Activated T-helper 17 cell treated with anti-CD3 and anti-CD28 coated beads, Interleukin-2, amount 50 U/mL, for 72 hours (primary cell): ENCODE measurements around the gene HECTD1. TPM values are rescaled to one million over a fixed set of nuclear protein-coding genes. Genes with fewer than 3 reads are reported as not detected.
"Not testable (repeated sequence)": the region's sequence is repeated elsewhere in the genome, so short reads cannot be mapped to it uniquely, and the experiment has no call there.

Source experiments
- ATAC-seq: fragments of 150-1000 bp; cut with Tn5 transposase; replicated peaks from 2 replicates; pipeline ENCODE4 v1.10.0; 2021; ENCODE audit warnings: mild to moderate bottlenecking, moderate library complexity
- H3K27ac Mint-ChIP-seq: one replicate; pipeline ENCODE4 v1.8.0; 2022; ENCODE audit warnings: mixed read lengths
- H3K27me3 Mint-ChIP-seq: one replicate; pipeline ENCODE4 v1.8.0; 2022; ENCODE audit warnings: mixed read lengths
- H3K36me3 Mint-ChIP-seq: one replicate; pipeline ENCODE4 v1.8.0; 2022; ENCODE audit warnings: low read depth, mild to moderate bottlenecking, mixed read lengths
- H3K4me1 Mint-ChIP-seq: one replicate; pipeline ENCODE4 v1.8.0; 2022; ENCODE audit warnings: mixed read lengths
- H3K4me3 Mint-ChIP-seq: one replicate; pipeline ENCODE4 v1.8.0; 2022; ENCODE audit warnings: mild to moderate bottlenecking, mixed read lengths
- H3K9me3 Mint-ChIP-seq: one replicate; pipeline ENCODE4 v1.8.0; 2022; ENCODE audit warnings: mixed read lengths
- total RNA-seq, 2 donors: library from RNA; stranded (reverse); gene quantifications; one replicate each; pipeline ENCODE4 v1.2.3, GENCODE V29; 2022

The HECTD1 gene
- 10 to 100 TPM; 88.3 to 92.8 TPM for total RNA-seq

GRCh38 chr14:31207755-31208545 lies at the start of gene HECTD1:
HECTD1 (minus strand) TSS chr14:31207793; CDS start chr14:31205936, 1,857 bp downstream.
- H3K9me3 Mint-ChIP-seq, result no peaks in the 10 kb centered on the region
- ATAC-seq, result peak; percentile 74
- H3K4me3 Mint-ChIP-seq, result peak within 1 kb of the TSS; percentile 98
- H3K27ac Mint-ChIP-seq, result peak within 1 kb of the TSS; percentile 99
- peaks cover 32% of the 10 kb centered on the region for H3K4me1 Mint-ChIP-seq
- peaks cover 43% of the 10 kb centered on the region for H3K36me3 Mint-ChIP-seq
- H3K27me3 Mint-ChIP-seq, result no peaks in the 10 kb centered on the region

- no peaks in the 10 kb centered on the region for H3K4me1 Mint-ChIP-seq
- no peaks in the 10 kb centered on the region for H3K36me3 Mint-ChIP-seq
- no peaks in the 10 kb centered on the region for H3K27me3 Mint-ChIP-seq
- H3K27ac Mint-ChIP-seq, result no peak overlapping the region
- ATAC-seq, result no peak
- H3K4me3 Mint-ChIP-seq, result no peak overlapping the region
- no peaks in the 10 kb centered on the region for H3K9me3 Mint-ChIP-seq
These were observed 49.6 kb upstream of the HECTD1 start for GRCh38 chr14:31257244-31257553.

DNA sequence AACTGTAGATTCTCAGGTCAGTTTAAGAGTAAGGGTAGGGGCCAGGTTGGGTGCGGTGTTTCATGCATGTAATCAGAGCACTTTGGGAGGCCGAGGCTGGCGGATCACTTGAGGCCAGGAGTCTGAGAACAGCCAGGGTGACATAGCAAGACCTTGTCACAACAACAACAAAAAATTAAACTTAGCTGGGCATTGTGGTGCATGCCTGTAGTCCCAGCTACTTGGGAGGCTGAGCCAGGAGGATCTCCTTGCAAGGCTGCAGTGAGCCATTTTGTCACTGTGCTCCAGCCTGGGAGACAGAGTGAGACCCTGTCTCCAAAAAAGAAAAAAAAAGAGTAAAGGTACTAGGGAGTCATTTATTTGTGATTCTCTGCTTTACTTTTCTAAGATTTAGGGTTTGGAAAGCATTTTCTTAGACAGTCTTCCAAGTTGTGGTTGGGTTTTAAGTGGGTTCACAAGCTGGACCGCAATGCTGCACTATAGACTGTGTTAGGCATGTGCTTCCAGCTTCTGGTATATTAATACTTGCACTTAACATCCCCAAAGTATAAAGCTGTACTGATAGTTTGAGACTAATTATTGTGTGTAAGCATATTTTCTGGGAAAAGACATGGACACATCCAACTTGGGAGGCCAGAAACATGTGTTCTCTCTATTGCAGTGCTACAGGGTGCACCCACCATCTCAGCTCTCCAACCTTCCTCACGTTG lies 49.1 kb upstream of the HECTD1 start:
- Mint-ChIP-seq H3K9me3 (no peaks in the 10 kb centered on the region), H3K4me1 (peaks cover under 1% of the 10 kb centered on the region), H3K4me3 (no peak overlapping the region), H3K27ac (no peak overlapping the region), H3K36me3 (no peaks in the 10 kb centered on the region), H3K27me3 (no peaks in the 10 kb centered on the region)
- ATAC-seq, result no peak

DNA sequence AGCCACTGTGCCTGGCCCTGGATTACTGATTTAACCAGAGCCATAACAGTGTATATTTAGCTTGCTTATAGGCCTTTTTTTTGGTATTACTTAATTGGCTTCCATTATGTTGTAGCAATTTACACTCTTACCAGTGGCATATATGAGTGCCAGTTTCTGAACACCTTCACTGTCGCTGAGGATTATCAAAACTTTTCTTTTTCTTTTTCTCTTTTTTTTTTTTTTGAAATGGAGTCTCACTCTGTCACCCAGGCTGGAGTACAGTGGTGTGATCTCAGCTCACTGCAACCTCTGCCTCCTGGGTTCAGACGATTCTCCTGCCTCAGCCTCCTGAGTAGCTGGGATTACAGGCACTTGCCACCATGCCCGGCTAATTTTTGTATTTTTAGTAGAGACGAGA lies 48.3 kb upstream of the HECTD1 start:
- H3K4me3 Mint-ChIP-seq, ATAC-seq, H3K4me1 Mint-ChIP-seq, H3K27me3 Mint-ChIP-seq, H3K9me3 Mint-ChIP-seq, H3K36me3 Mint-ChIP-seq, H3K27ac Mint-ChIP-seq: not testable (repeated sequence)

DNA sequence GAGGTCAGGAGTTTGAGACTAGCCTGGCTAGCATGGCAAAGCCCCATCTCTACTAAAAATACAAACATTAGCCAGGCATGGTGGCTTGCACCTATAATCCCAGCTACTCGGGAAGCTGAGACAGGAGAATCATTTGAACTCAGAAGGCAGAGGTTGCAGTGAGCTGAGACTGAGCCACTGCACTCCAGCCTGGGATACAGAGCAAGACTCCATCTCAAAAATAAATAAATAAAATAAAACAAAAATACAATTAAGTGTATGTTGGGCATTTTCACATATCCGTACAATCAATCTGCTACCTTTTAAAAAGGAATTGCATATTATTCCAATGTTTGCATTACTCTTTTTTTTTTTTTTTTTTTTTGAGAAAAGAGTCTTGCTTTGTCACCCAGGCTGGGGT lies 47.7 kb upstream of the HECTD1 start:
- no peaks in the 10 kb centered on the region for H3K27me3 Mint-ChIP-seq
- H3K4me1 Mint-ChIP-seq, result peaks cover 4% of the 10 kb centered on the region
- H3K9me3 Mint-ChIP-seq, result no peaks in the 10 kb centered on the region
- no peaks in the 10 kb centered on the region for H3K36me3 Mint-ChIP-seq
- H3K27ac Mint-ChIP-seq, result no peak overlapping the region
- H3K4me3 Mint-ChIP-seq, result no peak overlapping the region
- no peak for ATAC-seq

- ATAC-seq, result no peak
- Mint-ChIP-seq H3K9me3 (no peaks in the 10 kb centered on the region), H3K4me3 (no peak overlapping the region), H3K36me3 (no peaks in the 10 kb centered on the region), H3K4me1 (peaks cover 4% of the 10 kb centered on the region), H3K27me3 (no peaks in the 10 kb centered on the region), H3K27ac (no peak overlapping the region)
These were observed 46.3 kb upstream of the HECTD1 start for GRCh38 chr14:31253746-31254471.

DNA sequence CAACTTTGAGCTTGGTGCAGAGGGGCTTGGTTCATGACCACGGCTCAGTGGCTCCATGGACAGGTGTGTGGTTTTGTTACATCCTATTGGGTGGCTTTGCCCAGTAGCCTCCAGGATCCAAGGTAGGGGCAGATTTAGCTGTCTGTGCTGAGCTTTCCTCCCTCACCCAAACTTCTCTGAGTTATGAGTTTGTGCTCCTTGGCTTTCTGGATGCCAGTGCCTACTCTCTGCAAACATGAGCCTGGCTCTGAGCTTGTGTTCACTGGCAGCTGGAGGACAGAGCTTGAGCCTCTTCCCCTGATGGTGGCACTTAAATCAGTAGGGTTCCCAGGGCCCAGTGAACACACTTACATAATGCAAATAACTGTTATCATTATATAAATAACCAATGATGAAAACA lies 45.3 kb upstream of the HECTD1 start:
- Mint-ChIP-seq H3K27me3 (no peaks in the 10 kb centered on the region), H3K4me1 (peaks cover 4% of the 10 kb centered on the region), H3K9me3 (no peaks in the 10 kb centered on the region), H3K4me3 (no peak overlapping the region), H3K36me3 (no peaks in the 10 kb centered on the region), H3K27ac (no peak overlapping the region)
- no peak for ATAC-seq

DNA sequence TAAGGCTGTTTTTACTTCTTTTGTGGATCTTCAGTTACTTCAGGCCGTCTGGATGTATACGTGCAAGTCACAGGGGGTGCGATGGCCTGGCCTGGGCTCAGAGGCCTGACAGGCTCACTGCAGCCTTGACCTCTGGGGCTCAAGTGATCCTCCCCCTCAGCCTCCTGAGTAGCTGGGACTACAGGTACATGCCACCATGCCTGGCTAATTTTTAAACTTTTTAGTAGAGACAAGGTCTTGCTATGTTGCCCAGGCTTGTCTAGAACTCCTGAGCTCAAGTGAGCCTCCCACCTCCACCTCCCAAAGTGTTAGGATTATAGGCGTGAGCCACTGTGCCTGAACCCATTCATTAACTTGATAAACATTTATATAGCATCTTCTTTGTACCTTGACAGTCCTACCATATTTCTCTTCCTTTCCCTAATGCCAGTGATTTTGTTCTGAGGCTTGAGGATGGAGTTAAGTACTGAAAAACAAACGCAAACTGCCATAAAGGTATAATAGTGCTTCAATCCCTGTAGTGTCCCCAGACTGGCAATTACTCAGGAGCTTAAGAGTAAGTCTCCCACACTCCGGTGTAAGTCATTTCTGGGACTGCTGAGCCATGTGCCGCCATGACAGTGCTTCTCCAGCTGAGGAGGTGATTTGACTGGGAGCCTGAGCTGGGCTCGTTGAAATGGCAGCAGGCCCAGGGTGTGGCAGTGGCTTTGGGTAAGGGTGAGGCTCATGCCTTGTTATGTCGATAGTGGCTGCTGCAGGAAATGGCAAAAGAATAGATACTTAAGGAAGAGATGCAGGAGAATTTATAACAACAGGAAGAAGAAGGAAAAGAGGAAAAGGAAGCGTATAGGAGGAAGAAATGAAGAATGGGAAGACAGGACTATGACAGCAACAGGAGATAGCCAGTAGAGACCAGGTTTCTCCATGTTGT lies 43.7 kb upstream of the HECTD1 start:
- H3K36me3 Mint-ChIP-seq, result no peaks in the 10 kb centered on the region
- H3K4me1 Mint-ChIP-seq, result peaks cover 4% of the 10 kb centered on the region
- no peak for ATAC-seq
- no peaks in the 10 kb centered on the region for H3K9me3 Mint-ChIP-seq
- no peak overlapping the region for H3K4me3 Mint-ChIP-seq
- no peaks in the 10 kb centered on the region for H3K27me3 Mint-ChIP-seq
- no peak overlapping the region for H3K27ac Mint-ChIP-seq

GRCh38 chr14:31244626-31245025 lies 37.0 kb upstream of the HECTD1 start:
- H3K9me3 Mint-ChIP-seq, result no peaks in the 10 kb centered on the region
- no peak for ATAC-seq
- H3K36me3 Mint-ChIP-seq, result no peaks in the 10 kb centered on the region
- peak overlapping the region; percentile 39 for H3K27ac Mint-ChIP-seq
- H3K4me3 Mint-ChIP-seq, result no peak overlapping the region
- H3K4me1 Mint-ChIP-seq, result peaks cover 6% of the 10 kb centered on the region
- no peaks in the 10 kb centered on the region for H3K27me3 Mint-ChIP-seq

- Mint-ChIP-seq H3K4me3 (peak overlapping the region; percentile 2), H3K9me3 (no peaks in the 10 kb centered on the region), H3K36me3 (no peaks in the 10 kb centered on the region), H3K27ac (peak overlapping the region; percentile 39), H3K27me3 (no peaks in the 10 kb centered on the region), H3K4me1 (peaks cover 6% of the 10 kb centered on the region)
- ATAC-seq, result peak; percentile 74
These were observed 36.3 kb upstream of the HECTD1 start for GRCh38 chr14:31243860-31244259.

GRCh38 chr14:31242161-31242940 lies 34.8 kb upstream of the HECTD1 start:
- not testable (repeated sequence) for ATAC-seq, H3K9me3 Mint-ChIP-seq, H3K4me1 Mint-ChIP-seq, H3K4me3 Mint-ChIP-seq, H3K36me3 Mint-ChIP-seq, H3K27me3 Mint-ChIP-seq
- H3K27ac Mint-ChIP-seq, result peak overlapping the region; percentile 21

DNA sequence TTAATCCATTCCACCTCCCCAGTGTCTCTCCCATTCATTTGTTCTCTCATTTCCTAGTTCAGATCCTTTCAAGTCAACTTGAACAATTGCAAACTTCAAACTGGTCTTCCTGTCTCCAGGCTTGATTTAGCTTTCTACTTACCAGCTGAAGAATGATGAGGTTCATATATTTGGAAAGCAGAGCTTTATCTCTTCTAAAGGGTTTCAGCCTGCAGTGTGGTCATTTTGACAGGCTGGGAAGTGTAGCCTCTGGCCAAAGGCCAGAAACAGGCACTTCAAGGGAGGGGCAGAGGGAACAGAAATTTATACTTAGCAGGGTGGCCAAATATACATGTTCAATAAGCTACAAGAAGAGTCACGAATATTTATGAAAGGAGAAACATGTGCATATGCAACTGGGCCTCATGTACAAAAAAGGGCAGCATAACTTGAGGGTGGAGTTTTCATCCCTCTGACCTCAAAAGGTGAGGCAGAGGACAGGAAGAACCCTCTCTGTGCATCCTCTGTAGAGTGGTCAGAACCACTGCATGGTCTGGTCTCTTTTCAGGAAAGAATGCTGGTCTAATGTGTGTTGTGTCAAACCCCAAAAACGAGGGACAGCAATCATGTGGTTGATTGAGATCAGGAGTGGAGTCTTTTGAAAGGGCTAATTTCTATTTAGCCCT lies 34.0 kb upstream of the HECTD1 start:
- no peaks in the 10 kb centered on the region for H3K27me3 Mint-ChIP-seq
- H3K9me3 Mint-ChIP-seq, result no peaks in the 10 kb centered on the region
- H3K36me3 Mint-ChIP-seq, result no peaks in the 10 kb centered on the region
- peak overlapping the region; percentile 21 for H3K27ac Mint-ChIP-seq
- H3K4me1 Mint-ChIP-seq, result peaks cover 6% of the 10 kb centered on the region
- no peak overlapping the region for H3K4me3 Mint-ChIP-seq
- ATAC-seq, result no peak

DNA sequence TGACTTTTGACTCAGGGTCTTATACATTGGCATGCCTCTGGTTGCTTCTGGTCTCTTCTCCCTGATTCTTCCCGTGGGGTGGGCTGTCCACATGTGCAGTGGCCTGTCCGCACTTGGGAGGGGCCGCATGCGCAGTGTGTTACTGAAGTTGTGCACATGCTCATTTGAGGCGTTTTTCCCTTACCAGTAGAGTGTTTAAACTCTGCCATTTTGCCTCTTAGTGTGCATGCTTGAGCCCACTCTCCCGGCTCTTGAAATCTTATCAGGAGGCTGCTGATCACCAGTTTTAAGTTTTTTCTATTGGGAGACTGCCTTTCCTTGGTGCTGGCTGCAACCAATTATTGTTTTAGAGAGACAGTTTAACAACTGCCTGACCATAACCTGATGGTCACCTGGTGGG lies 32.1 kb upstream of the HECTD1 start:
- Mint-ChIP-seq H3K4me1 (peaks cover 6% of the 10 kb centered on the region), H3K36me3 (no peaks in the 10 kb centered on the region), H3K9me3 (no peaks in the 10 kb centered on the region), H3K4me3 (no peak overlapping the region), H3K27ac (no peak overlapping the region), H3K27me3 (no peaks in the 10 kb centered on the region)
- ATAC-seq, result no peak
